Mucosa of rectum (tissue), 2 donors: ENCODE data around the gene FASTK.

Experiments
- H3K27ac ChIP-seq, 2 donors: one replicate each; pipeline ENCODE4 v1.7.0; 2013; ENCODE audit warnings: inconsistent platforms in 2 of 2, low read depth in 2 of 2, low read length in 2 of 2
- H3K27me3 ChIP-seq, 2 donors: one replicate each; pipeline ENCODE4 v1.7.0; 2013; ENCODE audit warnings: low read length in 2 of 2; ENCODE audit not compliant: control insufficient read depth in 2 of 2, insufficient read depth in 2 of 2
- H3K36me3 ChIP-seq, 2 donors: one replicate each; pipeline ENCODE4 v1.7.0; 2013; ENCODE audit warnings: low read length in 2 of 2; ENCODE audit not compliant: control insufficient read depth in 2 of 2, insufficient read depth in 2 of 2
- H3K4me1 ChIP-seq, 2 donors: one replicate each; pipeline ENCODE4 v1.7.0; 2013; ENCODE audit warnings: low read length in 2 of 2, mild to moderate bottlenecking in 1 of 2; ENCODE audit not compliant: control insufficient read depth in 2 of 2, insufficient read depth in 2 of 2
- H3K4me3 ChIP-seq, 2 donors: one replicate each; pipeline ENCODE4 v1.7.0; 2013; ENCODE audit warnings: low read length in 2 of 2
- H3K9ac ChIP-seq, 2 donors: one replicate each; pipeline ENCODE4 v1.7.0; 2013; ENCODE audit warnings: low read length in 2 of 2, low read depth in 1 of 2, mild to moderate bottlenecking in 1 of 2
- H3K9me3 ChIP-seq, 2 donors: one replicate each; pipeline ENCODE4 v1.7.0; 2013; ENCODE audit warnings: low read length in 2 of 2; ENCODE audit not compliant: control insufficient read depth in 2 of 2
- donor health status: healthy.
- donor health status: Normal muscosa, but diverticular disease.

The FASTK gene

GRCh38 chr7:151064454-151064853 is 16.2 kb downstream of the FASTK start:
- peaks cover 27 to 28% of the 10 kb centered on the region in 2 donors for H3K4me1 ChIP-seq
- peaks cover 25 to 38% of the 10 kb centered on the region in 2 donors for H3K36me3 ChIP-seq

GRCh38 chr7:151063212-151063561 is 17.4 kb downstream of the FASTK start:
- H3K4me1 ChIP-seq: peaks cover 36 to 37% of the 10 kb centered on the region in 2 donors
- peak overlapping the region in 1 of 2 donors; percentile 23 for H3K27ac ChIP-seq
- no peak overlapping the region for H3K4me3 ChIP-seq
- no peaks in the 10 kb centered on the region for H3K27me3 ChIP-seq
- H3K9ac ChIP-seq: no peak overlapping the region
- no peaks in the 10 kb centered on the region for H3K9me3 ChIP-seq
- H3K36me3 ChIP-seq: peaks cover 21 to 29% of the 10 kb centered on the region in 2 donors

More at GRCh38 chr7:151064454-151064853, 16.2 kb downstream of the FASTK start:
- H3K9ac ChIP-seq: no peak overlapping the region
- no peaks in the 10 kb centered on the region for H3K9me3 ChIP-seq
- H3K27me3 ChIP-seq: no peaks in the 10 kb centered on the region
- no peak overlapping the region for H3K27ac ChIP-seq
- no peak overlapping the region for H3K4me3 ChIP-seq

- Histone ChIP-seq H3K27ac (peak overlapping the region; percentile 70 to 75), H3K36me3 (peaks cover 16 to 25% of the 10 kb centered on the region in 2 donors), H3K4me3 (peak overlapping the region; percentile 61 to 70), H3K9me3 (no peaks in the 10 kb centered on the region), H3K27me3 (no peaks in the 10 kb centered on the region), H3K9ac (peak overlapping the region in 1 of 2 donors; percentile 73), H3K4me1 (peaks cover 37 to 39% of the 10 kb centered on the region in 2 donors)
Observed at GRCh38 chr7:151062399-151063211, 18.0 kb downstream of the FASTK start.

GRCh38 chr7:151062111-151062398 is 18.6 kb downstream of the FASTK start:
- Histone ChIP-seq H3K27ac (peak overlapping the region in 1 of 2 donors; percentile 70), H3K9me3 (no peaks in the 10 kb centered on the region), H3K4me3 (peak overlapping the region in 1 of 2 donors; percentile 48), H3K27me3 (no peaks in the 10 kb centered on the region), H3K36me3 (peaks cover 13 to 20% of the 10 kb centered on the region in 2 donors), H3K9ac (no peak overlapping the region), H3K4me1 (peaks cover 41 to 44% of the 10 kb centered on the region in 2 donors)

- peak overlapping the region; percentile 19 to 86 for H3K4me3 ChIP-seq
- H3K4me1 ChIP-seq: peaks cover 47 to 49% of the 10 kb centered on the region in 2 donors
- H3K27me3 ChIP-seq: no peaks in the 10 kb centered on the region
- peak overlapping the region in 1 of 2 donors; percentile 70 for H3K27ac ChIP-seq
- peak overlapping the region in 1 of 2 donors; percentile 14 for H3K9ac ChIP-seq
- no peaks in the 10 kb centered on the region for H3K9me3 ChIP-seq
- H3K36me3 ChIP-seq: peaks cover 9 to 18% of the 10 kb centered on the region in 2 donors
Observed at GRCh38 chr7:151061213-151062110, 19.1 kb downstream of the FASTK start.

GRCh38 chr7:151060416-151061212 is 20.0 kb downstream of the FASTK start:
- Histone ChIP-seq H3K9ac (peak overlapping the region; percentile 63 to 90), H3K27ac (peak overlapping the region; percentile 97 to 98)

GRCh38 chr7:151060113-151060415 is 20.5 kb downstream of the FASTK start:
- Histone ChIP-seq H3K4me3 (peak overlapping the region; percentile 86 to 98), H3K4me1 (peaks cover 47 to 49% of the 10 kb centered on the region in 2 donors)

More at GRCh38 chr7:151060416-151061212, 20.0 kb downstream of the FASTK start:
- H3K4me1 ChIP-seq: peaks cover 47 to 49% of the 10 kb centered on the region in 2 donors
- H3K4me3 ChIP-seq: peak overlapping the region; percentile 86 to 98
- H3K36me3 ChIP-seq: peaks cover 5 to 15% of the 10 kb centered on the region in 2 donors
- no peaks in the 10 kb centered on the region for H3K9me3 ChIP-seq
- H3K27me3 ChIP-seq: no peaks in the 10 kb centered on the region

GRCh38 chr7:151059367-151060112 is 21.1 kb downstream of the FASTK start, which contains the start of gene SLC4A2:
Gene SLC4A2 (plus strand): TSS chr7:151059589. CDS start chr7:151061988, 2,399 bp downstream.
- Histone ChIP-seq H3K9ac (peak within 1 kb of the TSS; percentile 88 to 90), H3K27me3 (no peaks in the 10 kb centered on the region)

More at GRCh38 chr7:151060113-151060415, 20.5 kb downstream of the FASTK start:
- Histone ChIP-seq H3K27me3 (no peaks in the 10 kb centered on the region), H3K9me3 (no peaks in the 10 kb centered on the region), H3K36me3 (peaks cover 3 to 10% of the 10 kb centered on the region in 2 donors), H3K27ac (peak overlapping the region; percentile 97 to 98), H3K9ac (peak overlapping the region; percentile 63 to 90)

GRCh38 chr7:151058781-151059366 is 21.7 kb downstream of the FASTK start:
- Histone ChIP-seq H3K4me3 (peak overlapping the region; percentile 86 to 98), H3K9ac (peak overlapping the region; percentile 88 to 90), H3K27ac (peak overlapping the region; percentile 97 to 98), H3K27me3 (no peaks in the 10 kb centered on the region), H3K4me1 (peaks cover 47 to 49% of the 10 kb centered on the region in 2 donors), H3K9me3 (no peaks in the 10 kb centered on the region), H3K36me3 (peaks cover 0 to under 1% of the 10 kb centered on the region in 2 donors)

More at GRCh38 chr7:151059367-151060112, 21.1 kb downstream of the FASTK start, which contains the start of gene SLC4A2:
- peaks cover 47 to 49% of the 10 kb centered on the region in 2 donors for H3K4me1 ChIP-seq
- peak within 1 kb of the TSS; percentile 86 to 98 for H3K4me3 ChIP-seq
- no peaks in the 10 kb centered on the region for H3K9me3 ChIP-seq
- H3K27ac ChIP-seq: peak within 1 kb of the TSS; percentile 97 to 98
- peaks cover 0 to 6% of the 10 kb centered on the region in 2 donors for H3K36me3 ChIP-seq
